NCI-H1436 treated with DMSO at 0.1 percent for 48 hours (cell line): ENCODE data around the gene LRRC26.

Source experiments
- DNase-seq: peaks from one replicate; lab custom pipeline; 2025; lab: John Stamatoyannopoulos, UW

LRRC26 gene

GRCh38 chr9:137199411-137200121, 29.7 kb upstream of the LRRC26 start:
- no peak for DNase-seq

- no peak for DNase-seq
These were observed 29.0 kb upstream of the LRRC26 start for GRCh38 chr9:137198902-137199283.

- DNase-seq = no peak
These were observed 28.4 kb upstream of the LRRC26 start for GRCh38 chr9:137198051-137198901.

GRCh38 chr9:137195525-137196220, 25.8 kb upstream of the LRRC26 start:
- DNase-seq = peak; percentile 75

- DNase-seq = peak; percentile 22
These were observed 25.1 kb upstream of the LRRC26 start for GRCh38 chr9:137194909-137195308.

GRCh38 chr9:137194388-137194787, 24.5 kb upstream of the LRRC26 start:
- DNase-seq = no peak

- DNase-seq = no peak
These were observed 23.9 kb upstream of the LRRC26 start for GRCh38 chr9:137193771-137194170.

GRCh38 chr9:137192859-137193258, 23.0 kb upstream of the LRRC26 start:
- no peak for DNase-seq

- no peak for DNase-seq
These were observed 22.6 kb upstream of the LRRC26 start for GRCh38 chr9:137192448-137192780.

GRCh38 chr9:137191691-137192447, 22.0 kb upstream of the LRRC26 start:
- no peak for DNase-seq

GRCh38 chr9:137191245-137191644, 21.4 kb upstream of the LRRC26 start:
- DNase-seq = no peak

GRCh38 chr9:137190315-137190856, 20.5 kb upstream of the LRRC26 start:
- no peak for DNase-seq

- no peak for DNase-seq
These were observed 19.7 kb upstream of the LRRC26 start for GRCh38 chr9:137189297-137190295.

GRCh38 chr9:137188490-137189296, 18.8 kb upstream of the LRRC26 start, which contains the start of the genes ANAPC2 and SSNA1:
Gene ANAPC2 (minus strand): TSS chr9:137188560. CDS start chr9:137188532, 28 bp downstream.
Gene SSNA1 (plus strand): TSS chr9:137188676. CDS start chr9:137188727, 51 bp downstream.
- DNase-seq = peak; percentile 58

GRCh38 chr9:137188086-137188489, 18.2 kb upstream of the LRRC26 start:
- no peak for DNase-seq

- no peak for DNase-seq
These were observed 17.5 kb upstream of the LRRC26 start for GRCh38 chr9:137187386-137187785.

- no peak for DNase-seq
These were observed 16.5 kb upstream of the LRRC26 start for GRCh38 chr9:137186385-137186784.

- DNase-seq = no peak
These were observed 16.1 kb upstream of the LRRC26 start for GRCh38 chr9:137185921-137186320.

GRCh38 chr9:137184881-137185660, 15.2 kb upstream of the LRRC26 start:
- no peak for DNase-seq
